GM21526 (cell line): ENCODE results near the gene ARNT2.
"Not testable (repeated sequence)": the region's sequence is repeated elsewhere in the genome, so short reads cannot be mapped to it uniquely, and the experiment has no call there.

Source experiments
- ATAC-seq: cut with Tn5 transposase; IDR thresholded peaks from one replicate; pipeline ENCODE4 v1.9.1; 2021; ENCODE audit warnings: moderate library complexity; ENCODE audit not compliant: unreplicated experiment, low FRiP score

ARNT2 gene

GRCh38 chr15:80508783-80509182 is 104.6 kb downstream of the ARNT2 start:
- no peak for ATAC-seq

- ATAC-seq: no peak
Observed at GRCh38 chr15:80509800-80510199, 105.6 kb downstream of the ARNT2 start.

GRCh38 chr15:80510985-80511384 is 106.8 kb downstream of the ARNT2 start:
- ATAC-seq: not testable (repeated sequence)

GRCh38 chr15:80512726-80513660 is 108.8 kb downstream of the ARNT2 start:
- no peak for ATAC-seq

- no peak for ATAC-seq
Observed at GRCh38 chr15:80514071-80514780, 110.0 kb downstream of the ARNT2 start.

- no peak for ATAC-seq
Observed at GRCh38 chr15:80517290-80517689, 113.1 kb downstream of the ARNT2 start.

GRCh38 chr15:80518522-80518921 is 114.3 kb downstream of the ARNT2 start:
- ATAC-seq: no peak

- ATAC-seq: no peak
Observed at GRCh38 chr15:80523746-80524145, 119.6 kb downstream of the ARNT2 start.

GRCh38 chr15:80525853-80526252 is 121.7 kb downstream of the ARNT2 start:
- no peak for ATAC-seq

- no peak for ATAC-seq
Observed at GRCh38 chr15:80526556-80527340, 122.6 kb downstream of the ARNT2 start.

GRCh38 chr15:80527406-80527805 is 123.2 kb downstream of the ARNT2 start:
- ATAC-seq: no peak

GRCh38 chr15:80527961-80528360 is 123.8 kb downstream of the ARNT2 start:
- no peak for ATAC-seq

- ATAC-seq: no peak
Observed at GRCh38 chr15:80530737-80531365, 126.7 kb downstream of the ARNT2 start.

- ATAC-seq: no peak
Observed at GRCh38 chr15:80531388-80531787, 127.2 kb downstream of the ARNT2 start.

- no peak for ATAC-seq
Observed at GRCh38 chr15:80531796-80532195, 127.6 kb downstream of the ARNT2 start.

GRCh38 chr15:80533790-80534333 is 129.7 kb downstream of the ARNT2 start:
- no peak for ATAC-seq

GRCh38 chr15:80536231-80536630 is 132.0 kb downstream of the ARNT2 start:
- ATAC-seq: no peak

- no peak for ATAC-seq
Observed at GRCh38 chr15:80536716-80537115, 132.5 kb downstream of the ARNT2 start.

GRCh38 chr15:80545078-80545477 is 140.9 kb downstream of the ARNT2 start:
- no peak for ATAC-seq

- ATAC-seq: no peak
Observed at GRCh38 chr15:80547264-80547663, 143.1 kb downstream of the ARNT2 start.
